PFSK-1 (cell line): ENCODE results near the gene FKBP14.

Source experiments
- FOXP2 ChIP-seq: optimal IDR thresholded peaks from 2 replicates; pipeline ENCODE3; 2011; ENCODE audit warnings: borderline replicate concordance, control low read depth, inconsistent platforms; ENCODE audit not compliant: insufficient read depth; ENCODE audit errors: extremely low read length, extremely low read depth
- POLR2AphosphoS5 ChIP-seq: IDR thresholded peaks from 2 replicates; pipeline ENCODE4 v1.6.1; 2012; ENCODE audit warnings: low read depth, mild to moderate bottlenecking, control low read depth, low read length, moderate library complexity
- REST ChIP-seq, 2 experiments: IDR thresholded peaks; 2 replicates each; pipeline versions ENCODE4 v1.6.1 to v1.8.0; 2011 to 2012; ENCODE audit warnings: low read depth in 2 of 2, low read length in 2 of 2, control low read depth in 1 of 2, inconsistent platforms in 1 of 2, mild to moderate bottlenecking in 1 of 2, moderate library complexity in 1 of 2; ENCODE audit not compliant: insufficient read depth in 1 of 2
- SIN3A ChIP-seq: IDR thresholded peaks from 2 replicates; pipeline ENCODE4 v1.6.1; 2012; ENCODE audit warnings: mild to moderate bottlenecking, low read length, moderate library complexity, borderline replicate concordance; ENCODE audit not compliant: insufficient read depth
- TAF1 ChIP-seq: IDR thresholded peaks from 2 replicates; pipeline ENCODE4 v1.6.1; 2012; ENCODE audit warnings: low read length, control low read depth, borderline replicate concordance; ENCODE audit not compliant: insufficient read depth

FKBP14 gene

GRCh38 chr7:29965030-29965429, 61.5 kb downstream of the FKBP14 start:
- no peak for TF ChIP-seq REST (IDR thresholded peaks at IDR 0.05; ENCODE audit: insufficient read depth in 1 of 2, low read depth in 2 of 2, low read length in 2 of 2)
- no peak for TF ChIP-seq TAF1
- no peak for TF ChIP-seq FOXP2
- no peak for TF ChIP-seq POLR2AphosphoS5
- no peak for TF ChIP-seq SIN3A

GRCh38 chr7:29962035-29962434, 64.5 kb downstream of the FKBP14 start:
- no peak for TF ChIP-seq FOXP2
- no peak for TF ChIP-seq SIN3A
- no peak for TF ChIP-seq REST (IDR thresholded peaks at IDR 0.05; ENCODE audit: insufficient read depth in 1 of 2, low read depth in 2 of 2, low read length in 2 of 2)
- no peak for TF ChIP-seq POLR2AphosphoS5
- TF ChIP-seq TAF1: no peak
